Kidney capillary endothelial cell (primary cell): ENCODE measurements around the gene AKAP17A.

Experiments
- DNase-seq: peaks from one replicate; pipeline ENCODE4 v3.0.0-alpha.2; 2018; ENCODE audit warnings: low spot score

The AKAP17A gene

DNA sequence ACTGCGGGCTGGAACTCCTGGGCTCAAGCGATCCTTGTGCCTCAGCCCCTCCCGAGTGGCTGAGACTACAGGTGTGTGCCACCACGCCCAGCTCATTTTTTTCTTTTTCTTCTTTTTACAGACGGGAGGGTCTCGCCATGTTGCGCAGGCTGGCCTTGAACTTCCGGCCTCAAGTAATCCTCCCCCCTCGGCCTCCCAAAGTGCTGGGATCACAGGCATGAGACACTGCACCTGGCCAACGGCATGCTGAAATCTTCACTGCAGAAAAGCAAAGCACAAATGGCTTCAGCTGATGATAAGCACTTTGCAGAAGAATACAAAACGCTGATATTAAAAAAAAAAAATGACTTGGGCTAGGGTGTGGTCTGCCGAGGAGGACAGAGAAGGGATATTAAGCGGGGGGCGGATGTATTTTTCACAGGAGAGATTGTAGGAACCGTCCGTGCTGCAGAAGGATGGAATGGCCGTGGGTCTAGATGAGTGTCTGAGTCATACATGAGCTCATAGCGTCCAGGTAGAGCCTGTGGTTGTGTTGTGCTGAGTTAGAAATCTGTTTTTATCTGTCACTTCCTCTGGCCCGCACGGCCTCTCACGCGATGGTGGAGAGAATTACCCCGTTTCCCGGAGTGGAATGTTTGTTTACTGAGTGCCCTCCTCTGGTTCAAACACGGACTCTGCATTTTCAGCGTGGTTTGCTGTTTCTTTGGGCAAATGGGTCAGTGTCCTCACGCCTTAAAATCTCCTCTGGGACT is 8.5 kb upstream of the AKAP17A start:
- DNase-seq: peak; percentile 82

- DNase-seq: no peak
Measured at GRCh38 chrX:1584237-1585011, 7.0 kb upstream of the AKAP17A start.

GRCh38 chrX:1587161-1587560 is 4.2 kb upstream of the AKAP17A start:
- no peak for DNase-seq

GRCh38 chrX:1589356-1590130 is 1.9 kb upstream of the AKAP17A start:
- DNase-seq: no peak

- no peak for DNase-seq
Measured at GRCh38 chrX:1591863-1592469, 562 bp downstream of the AKAP17A start.

GRCh38 chrX:1592470-1593142 is 1.2 kb downstream of the AKAP17A start:
- DNase-seq: peak; percentile 38

GRCh38 chrX:1593286-1594271 is 2.2 kb downstream of the AKAP17A start:
- DNase-seq: no peak

DNA sequence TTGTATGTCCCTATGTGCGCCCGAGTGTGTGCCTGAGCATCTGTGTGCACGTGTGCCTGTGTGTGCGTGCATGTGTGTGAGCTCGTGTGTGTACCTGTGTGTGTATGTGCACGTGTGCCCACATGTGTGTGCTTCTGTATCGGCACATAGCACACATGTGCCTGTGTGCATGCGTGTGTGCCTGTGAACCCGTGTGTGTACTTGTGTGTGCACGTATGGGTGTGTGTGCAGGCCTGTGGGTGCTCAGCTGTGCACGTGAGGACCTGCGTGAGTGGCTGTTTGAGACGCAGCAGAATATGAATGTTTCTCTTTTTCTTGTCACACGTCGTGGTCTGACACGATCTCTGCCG is 4.3 kb downstream of the AKAP17A start:
- DNase-seq: no peak

DNA sequence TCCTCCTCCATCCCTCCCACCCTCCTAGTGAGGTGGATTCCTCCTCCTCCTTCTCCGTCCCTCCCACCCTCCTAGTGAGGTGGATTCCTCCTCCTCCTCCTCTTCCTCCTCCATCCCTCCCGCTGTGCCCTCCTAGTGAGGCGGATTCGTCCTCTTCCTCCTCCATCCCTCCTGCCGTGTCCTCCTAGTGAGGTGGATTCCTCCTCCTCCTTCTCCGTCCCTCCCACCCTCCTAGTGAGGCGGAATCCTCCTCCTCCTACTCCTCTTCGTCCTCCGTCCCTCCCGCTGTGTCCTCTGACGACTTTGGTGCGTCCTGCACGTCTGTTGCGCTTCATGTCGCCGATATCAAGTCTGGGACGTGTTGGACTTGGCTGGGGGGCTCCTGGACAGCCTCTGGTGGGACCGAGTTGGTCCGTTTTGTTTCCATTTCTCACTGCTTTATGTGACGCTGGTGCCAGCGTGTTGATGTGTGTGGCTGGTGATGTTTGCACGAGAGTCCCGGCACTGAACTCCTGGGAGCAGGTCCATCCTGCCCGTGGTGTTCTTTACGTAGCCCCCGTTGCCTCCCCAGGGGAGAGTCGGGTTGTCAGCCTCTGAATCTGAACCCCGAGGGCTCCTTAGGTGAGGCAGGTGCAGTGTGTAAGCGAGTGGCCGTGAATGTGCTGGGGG is 5.4 kb downstream of the AKAP17A start:
- no peak for DNase-seq

GRCh38 chrX:1597345-1598020 is 6.1 kb downstream of the AKAP17A start:
- DNase-seq: no peak

- DNase-seq: no peak
Measured at GRCh38 chrX:1598021-1598875, 6.8 kb downstream of the AKAP17A start.

DNA sequence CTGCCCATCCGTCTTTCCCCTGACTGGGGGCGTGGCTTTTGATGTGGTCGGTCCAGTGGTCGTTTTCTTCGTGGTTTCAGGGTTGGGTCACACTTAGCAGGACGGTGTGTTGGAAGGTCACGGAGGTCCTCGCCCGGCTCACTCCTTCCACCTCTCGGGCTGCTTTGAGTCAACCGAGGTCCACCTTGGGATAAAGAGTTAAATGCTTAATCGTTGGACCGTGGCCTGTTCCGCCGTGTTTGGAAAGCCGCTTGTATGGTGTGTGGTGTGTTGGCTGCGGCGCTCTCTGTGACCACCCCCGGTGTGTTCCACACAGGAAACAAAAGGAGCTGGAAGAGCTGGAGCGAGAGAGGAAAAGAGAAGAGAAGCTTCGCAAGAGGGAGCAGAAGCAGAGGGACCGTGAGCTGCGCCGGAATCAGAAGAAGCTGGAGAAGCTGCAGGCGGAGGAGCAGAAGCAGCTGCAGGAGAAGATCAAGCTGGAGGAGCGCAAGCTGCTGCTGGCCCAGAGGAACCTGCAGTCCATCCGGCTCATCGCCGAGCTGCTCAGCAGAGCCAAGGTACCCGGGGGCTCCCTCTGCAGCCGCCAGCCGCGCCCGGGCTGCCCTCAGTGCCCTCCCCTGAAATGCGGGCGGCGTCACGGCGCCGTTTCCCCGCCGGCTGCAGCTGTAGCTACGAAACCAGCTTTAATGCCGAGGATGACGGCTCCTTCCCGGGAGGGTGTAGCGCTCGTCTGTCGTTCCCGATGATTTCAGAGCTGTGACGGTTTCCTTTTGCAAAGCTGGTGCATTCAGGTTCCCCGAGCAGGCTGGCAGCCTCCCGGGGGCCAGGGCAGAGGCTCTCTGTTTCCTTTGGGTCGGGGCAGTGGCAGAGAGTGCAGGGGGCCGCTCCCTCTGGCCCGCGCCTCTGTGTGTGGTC is 7.7 kb downstream of the AKAP17A start:
- DNase-seq: no peak

GRCh38 chrX:1599791-1600405 is 8.5 kb downstream of the AKAP17A start:
- DNase-seq: no peak

- DNase-seq: no peak
Measured at GRCh38 chrX:1600406-1601050, 9.1 kb downstream of the AKAP17A start.

- DNase-seq: no peak
Measured at GRCh38 chrX:1601051-1601767, 9.8 kb downstream of the AKAP17A start.

GRCh38 chrX:1601768-1602085 is 10.3 kb downstream of the AKAP17A start:
- DNase-seq: no peak
